ENCODE measurements around the gene TRIM34.
"Not testable (repeated sequence)": the region's sequence is repeated elsewhere in the genome, so short reads cannot be mapped to it uniquely, and the experiment has no call there.

The TRIM34 gene

GRCh38 chr11:5624489-5625279 is at the start of gene TRIM34:
Gene TRIM34 (plus strand): TSS chr11:5625001. CDS start chr11:5632332, 7,331 bp downstream.
- DNase-seq (ENCODE audit: low spot score), result peak; percentile 84

GRCh38 chr11:5575152-5575551 is 49.6 kb upstream of the TRIM34 start:
- no peak for DNase-seq (ENCODE audit: low spot score)

GRCh38 chr11:5577101-5577500 is 47.7 kb upstream of the TRIM34 start:
- no peak for DNase-seq (ENCODE audit: low spot score)

GRCh38 chr11:5580577-5580976 is 44.2 kb upstream of the TRIM34 start, which contains the start of gene OR52B6:
Gene OR52B6 (plus strand): TSS chr11:5580877. CDS start chr11:5580877, 0 bp downstream.
- DNase-seq (ENCODE audit: low spot score), result no peak

GRCh38 chr11:5581014-5581413 is 43.8 kb upstream of the TRIM34 start:
- no peak for DNase-seq (ENCODE audit: low spot score)

- not testable (repeated sequence) for DNase-seq (ENCODE audit: low spot score)
Observed at GRCh38 chr11:5584458-5584857, 40.3 kb upstream of the TRIM34 start.

GRCh38 chr11:5589906-5590305 is 34.9 kb upstream of the TRIM34 start:
- not testable (repeated sequence) for DNase-seq (ENCODE audit: low spot score)

- no peak for DNase-seq (ENCODE audit: low spot score)
Observed at GRCh38 chr11:5591613-5592012, 33.2 kb upstream of the TRIM34 start.

- DNase-seq (ENCODE audit: low spot score), result no peak
Observed at GRCh38 chr11:5592615-5593014, 32.2 kb upstream of the TRIM34 start.

GRCh38 chr11:5593146-5593545 is 31.7 kb upstream of the TRIM34 start:
- DNase-seq (ENCODE audit: low spot score), result no peak

GRCh38 chr11:5596607-5597201 is 28.1 kb upstream of the TRIM34 start, which contains the start of gene TRIM6:
Gene TRIM6 (plus strand): TSS chr11:5596637. CDS start chr11:5596898, 261 bp downstream.
- no peak for DNase-seq (ENCODE audit: low spot score)

- no peak for DNase-seq (ENCODE audit: low spot score)
Observed at GRCh38 chr11:5597953-5598352, 26.8 kb upstream of the TRIM34 start.

- DNase-seq (ENCODE audit: low spot score), result peak; percentile 41
Observed at GRCh38 chr11:5600374-5600851, 24.4 kb upstream of the TRIM34 start.

GRCh38 chr11:5602791-5603190 is 22.0 kb upstream of the TRIM34 start:
- DNase-seq (ENCODE audit: low spot score), result not testable (repeated sequence)

GRCh38 chr11:5603326-5603725 is 21.5 kb upstream of the TRIM34 start:
- DNase-seq (ENCODE audit: low spot score), result no peak

GRCh38 chr11:5604896-5605295 is 19.9 kb upstream of the TRIM34 start:
- no peak for DNase-seq (ENCODE audit: low spot score)

GRCh38 chr11:5605849-5606248 is 19.0 kb upstream of the TRIM34 start:
- no peak for DNase-seq (ENCODE audit: low spot score)

- no peak for DNase-seq (ENCODE audit: low spot score)
Observed at GRCh38 chr11:5608808-5609207, 16.0 kb upstream of the TRIM34 start.

- DNase-seq (ENCODE audit: low spot score), result no peak
Observed at GRCh38 chr11:5610446-5610845, 14.4 kb upstream of the TRIM34 start.

- DNase-seq (ENCODE audit: low spot score), result no peak
Observed at GRCh38 chr11:5611627-5612026, 13.2 kb upstream of the TRIM34 start.

GRCh38 chr11:5618807-5619206 is 6.0 kb upstream of the TRIM34 start:
- no peak for DNase-seq (ENCODE audit: low spot score)

- no peak for DNase-seq (ENCODE audit: low spot score)
Observed at GRCh38 chr11:5620651-5621521, 3.9 kb upstream of the TRIM34 start.
